ENCODE measurements around the gene IFT22. TPM values are rescaled to one million over a fixed set of nuclear protein-coding genes. Genes with fewer than 3 reads are reported as not detected.
A peak's percentile ranks its signal among the peaks of the same experiment; 100 is the strongest.

Gene IFT22
- total and polyA plus RNA-seq, 10 donors = 5.5 to 11.0 (median 6.8) TPM

GRCh38 chr7:101365956-101366355, 44.3 kb upstream of the IFT22 start:
- WGBS, 5 donors = 87 to 100% (median 96%) methylated on average over 2 of the region's 2 CpGs
- TF ChIP-seq, protein P1, sequence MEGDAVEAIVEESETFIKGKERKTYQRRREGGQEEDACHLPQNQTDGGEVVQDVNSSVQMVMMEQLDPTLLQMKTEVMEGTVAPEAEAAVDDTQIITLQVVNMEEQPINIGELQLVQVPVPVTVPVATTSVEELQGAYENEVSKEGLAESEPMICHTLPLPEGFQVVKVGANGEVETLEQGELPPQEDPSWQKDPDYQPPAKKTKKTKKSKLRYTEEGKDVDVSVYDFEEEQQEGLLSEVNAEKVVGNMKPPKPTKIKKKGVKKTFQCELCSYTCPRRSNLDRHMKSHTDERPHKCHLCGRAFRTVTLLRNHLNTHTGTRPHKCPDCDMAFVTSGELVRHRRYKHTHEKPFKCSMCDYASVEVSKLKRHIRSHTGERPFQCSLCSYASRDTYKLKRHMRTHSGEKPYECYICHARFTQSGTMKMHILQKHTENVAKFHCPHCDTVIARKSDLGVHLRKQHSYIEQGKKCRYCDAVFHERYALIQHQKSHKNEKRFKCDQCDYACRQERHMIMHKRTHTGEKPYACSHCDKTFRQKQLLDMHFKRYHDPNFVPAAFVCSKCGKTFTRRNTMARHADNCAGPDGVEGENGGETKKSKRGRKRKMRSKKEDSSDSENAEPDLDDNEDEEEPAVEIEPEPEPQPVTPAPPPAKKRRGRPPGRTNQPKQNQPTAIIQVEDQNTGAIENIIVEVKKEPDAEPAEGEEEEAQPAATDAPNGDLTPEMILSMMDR (IDR thresholded peaks at IDR 0.05 in 8 of 11, conservative IDR thresholded peaks at IDR 0.05 in 3 of 11) = no peak
- TF ChIP-seq POLR2A (IDR thresholded peaks at IDR 0.05) = no peak
- TF ChIP-seq POLR2AphosphoS5 (IDR thresholded peaks at IDR 0.05) = no peak
- Histone ChIP-seq H3K9me3 (no peaks in the 10 kb centered on the region), H3K27me3 (replicated peaks in 1 of 7) (peaks cover 3 to 69% (median 33%) of the 10 kb centered on the region in 7 donors), H3K36me3 (no peaks in the 10 kb centered on the region), H3K4me3 (no peak overlapping the region), H3K4me1 (peaks cover 8 to 35% (median 20%) of the 10 kb centered on the region in 6 donors), H3K27ac (no peak overlapping the region)
- intact Hi-C loops (cut with DNase I; ENCODE audit: low total_unique reads) = no loop called here
- no peak for DNase-seq

- Histone ChIP-seq H3K27me3 (replicated peaks in 1 of 7) (peaks cover 3 to 68% (median 33%) of the 10 kb centered on the region in 7 donors), H3K4me3 (peak overlapping the region; percentile 25 to 73 (median 45)), H3K36me3 (no peaks in the 10 kb centered on the region), H3K27ac (no peak overlapping the region), H3K9me3 (no peaks in the 10 kb centered on the region), H3K4me1 (peaks cover 8 to 25% (median 20%) of the 10 kb centered on the region in 6 donors)
- TF ChIP-seq, protein P1 (IDR thresholded peaks at IDR 0.05 in 8 of 11, conservative IDR thresholded peaks at IDR 0.05 in 3 of 11) = peak; percentile 58 to 97 (median 92)
- TF ChIP-seq POLR2AphosphoS5 (IDR thresholded peaks at IDR 0.05) = peak in 1 of 3 donors; percentile 22
- no peak for TF ChIP-seq POLR2A (IDR thresholded peaks at IDR 0.05)
- DNase-seq = peak; percentile 90
- WGBS, 5 donors = 2 to 6% (median 3%) methylated on average over 18 to 52 of the region's 52 CpGs
- intact Hi-C loops (cut with DNase I; ENCODE audit: low total_unique reads) = no loop called here
Observed at GRCh38 chr7:101363734-101364374, 42.2 kb upstream of the IFT22 start.

DNA sequence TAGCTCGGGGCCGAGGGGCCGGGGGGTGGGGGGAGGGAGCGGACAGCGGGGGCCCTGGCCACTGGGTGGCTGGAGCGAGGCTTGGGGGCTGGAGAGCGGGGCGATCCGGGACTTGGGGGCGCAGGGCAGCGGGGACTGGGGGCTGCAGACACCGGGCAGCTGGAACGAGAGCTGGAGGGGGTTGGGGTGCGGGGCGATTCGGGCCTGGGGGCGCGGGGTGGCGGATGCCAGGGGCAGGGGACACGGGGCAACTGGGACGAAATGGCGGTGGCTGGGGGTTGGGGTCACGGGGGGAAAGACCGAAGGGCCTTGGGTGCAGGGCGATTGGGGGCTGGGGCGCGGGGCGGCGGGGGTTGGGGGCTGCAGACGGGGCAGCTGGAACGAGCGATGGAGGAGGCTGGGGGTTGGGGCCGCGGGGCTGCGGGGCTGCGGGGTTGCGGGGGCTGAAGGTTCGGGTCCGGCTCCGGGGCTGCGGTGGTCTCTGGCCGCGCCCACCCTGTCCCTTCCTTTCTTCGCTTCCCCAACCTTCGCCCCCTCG, 41.7 kb upstream of the IFT22 start:
- intact Hi-C loops (cut with DNase I; ENCODE audit: low total_unique reads) = no loop called here
- 1 to 3% (median 2%) methylated on average over 11 to 46 of the region's 46 CpGs for WGBS, 5 donors
- no peaks in the 10 kb centered on the region for H3K36me3 ChIP-seq
- TF ChIP-seq POLR2A (IDR thresholded peaks at IDR 0.05) (no peak), POLR2AphosphoS5 (IDR thresholded peaks at IDR 0.05) (no peak)
- TF ChIP-seq, protein P1 (IDR thresholded peaks at IDR 0.05 in 8 of 11, conservative IDR thresholded peaks at IDR 0.05 in 3 of 11) = no peak
- H3K27me3 ChIP-seq (replicated peaks in 1 of 7) = peaks cover 3 to 68% (median 33%) of the 10 kb centered on the region in 7 donors
- H3K9me3 ChIP-seq = no peaks in the 10 kb centered on the region
- H3K4me3 ChIP-seq = peak overlapping the region; percentile 25 to 73 (median 45)
- no peak overlapping the region for H3K27ac ChIP-seq
- DNase-seq = no peak
- H3K4me1 ChIP-seq = peaks cover 8 to 25% (median 20%) of the 10 kb centered on the region in 6 donors

All from spleen (tissue), 11 donors.